ENCODE measurements around the gene CD24.
A peak's percentile ranks its signal among the peaks of the same experiment; 100 is the strongest.

Gene CD24

DNA sequence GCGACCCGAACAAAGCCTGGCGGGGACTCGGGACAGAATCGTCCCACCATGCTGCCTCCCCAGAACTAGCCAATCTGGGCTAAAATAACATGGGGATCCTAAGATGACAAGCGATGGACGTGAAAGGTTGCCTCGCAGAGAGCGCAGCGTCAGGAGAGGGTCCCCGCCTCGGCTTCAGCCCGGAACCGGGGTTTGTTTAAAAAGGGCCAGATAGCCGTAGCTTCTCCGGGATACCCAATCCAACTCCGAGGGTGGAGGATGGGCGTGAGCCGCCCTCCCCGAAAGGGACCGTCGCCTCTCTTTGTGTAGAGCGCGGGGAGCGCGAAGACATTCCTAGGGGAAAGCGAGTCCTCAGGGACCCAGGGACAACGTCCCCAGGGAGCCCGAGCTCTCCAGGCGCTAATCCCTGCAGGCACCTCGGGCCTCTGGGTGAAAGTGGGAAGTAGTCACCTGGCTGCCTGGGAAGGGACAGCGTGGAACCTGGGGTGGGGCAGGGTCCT lies 643 bp downstream of the CD24 start (continued):
- TF ChIP-seq IKZF3 (tag by site-specific recombination; IDR thresholded peaks at IDR 0.05) (peak; percentile 69; the same call in 1 of the 2 replicates), ZNF112 (tag by site-specific recombination; IDR thresholded peaks at IDR 0.05) (no peak), ZNF76 (tag by site-specific recombination; IDR thresholded peaks at IDR 0.05; ENCODE audit: borderline replicate concordance, low read depth) (0 out of 2 replicates have a peak, but pooled peaks have one; percentile 39), YY2 (tag by site-specific recombination; IDR thresholded peaks at IDR 0.05) (no peak), ZNF335 (tag by site-specific recombination; conservative IDR thresholded peaks at IDR 0.05) (peak; percentile 87), ZNF350 (tag by site-specific recombination; IDR thresholded peaks at IDR 0.05) (no peak), ZBTB20 (tag by site-specific recombination; IDR thresholded peaks at IDR 0.05) (peak; percentile 77), ZNF133 (tag by site-specific recombination; IDR thresholded peaks at IDR 0.05) (no peak), WT1 (tag by site-specific recombination; IDR thresholded peaks at IDR 0.05) (no peak), ZNF423 (tag by site-specific recombination; IDR thresholded peaks at IDR 0.05) (peak; percentile 92), ZNF544 (tag by site-specific recombination; IDR thresholded peaks at IDR 0.05) (no peak), ZNF837 (tag by site-specific recombination; IDR thresholded peaks at IDR 0.05) (no peak), ZIC2 (tag by site-specific recombination; IDR thresholded peaks at IDR 0.05) (peak; percentile 31)
- TF ChIP-seq, protein P1, sequence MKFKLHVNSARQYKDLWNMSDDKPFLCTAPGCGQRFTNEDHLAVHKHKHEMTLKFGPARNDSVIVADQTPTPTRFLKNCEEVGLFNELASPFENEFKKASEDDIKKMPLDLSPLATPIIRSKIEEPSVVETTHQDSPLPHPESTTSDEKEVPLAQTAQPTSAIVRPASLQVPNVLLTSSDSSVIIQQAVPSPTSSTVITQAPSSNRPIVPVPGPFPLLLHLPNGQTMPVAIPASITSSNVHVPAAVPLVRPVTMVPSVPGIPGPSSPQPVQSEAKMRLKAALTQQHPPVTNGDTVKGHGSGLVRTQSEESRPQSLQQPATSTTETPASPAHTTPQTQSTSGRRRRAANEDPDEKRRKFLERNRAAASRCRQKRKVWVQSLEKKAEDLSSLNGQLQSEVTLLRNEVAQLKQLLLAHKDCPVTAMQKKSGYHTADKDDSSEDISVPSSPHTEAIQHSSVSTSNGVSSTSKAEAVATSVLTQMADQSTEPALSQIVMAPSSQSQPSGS (tag by site-specific recombination; IDR thresholded peaks at IDR 0.05; ENCODE audit: low read depth), result no peak

DNA sequence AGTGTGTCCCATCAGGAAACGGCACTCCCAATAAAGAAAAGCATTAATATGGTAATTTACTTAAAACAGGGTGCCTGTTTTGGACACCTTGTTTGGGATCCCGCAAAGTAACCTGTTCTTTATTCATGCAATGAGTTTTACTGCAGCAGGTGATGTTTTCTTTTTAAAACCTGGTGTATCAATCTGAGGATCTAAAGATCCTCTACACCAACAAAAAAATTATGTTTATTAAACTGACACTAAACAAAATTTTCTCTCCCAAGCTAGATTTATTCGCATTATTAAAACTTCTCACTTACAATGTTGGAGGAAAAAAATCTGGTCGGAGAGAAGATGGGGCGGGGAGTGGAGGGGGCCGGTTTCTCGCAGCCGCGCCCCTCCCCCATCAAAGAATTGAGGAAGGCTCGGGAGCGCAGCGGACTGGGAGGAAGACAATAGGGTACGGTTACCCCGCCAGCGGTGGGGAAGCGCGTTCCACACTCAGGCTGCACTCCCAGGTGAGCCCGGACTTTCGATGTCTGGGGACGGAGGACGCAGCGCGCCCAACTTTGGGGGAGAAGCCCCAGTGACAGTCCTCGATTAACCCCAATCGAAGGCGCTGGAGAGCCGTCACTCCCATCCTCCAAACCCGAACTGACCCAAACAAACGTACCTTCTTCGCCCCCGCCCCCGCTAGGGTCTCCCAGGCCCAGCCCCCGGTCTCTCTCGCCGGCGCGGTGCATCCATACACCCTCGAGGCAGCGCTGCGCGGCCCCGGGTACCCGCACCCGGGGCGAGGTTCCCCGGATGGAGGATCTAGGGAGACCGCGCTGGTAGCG lies 1.3 kb downstream of the CD24 start:
- peak overlapping the region; percentile 64 for H3K4me3 ChIP-seq (ENCODE audit: low read depth, low read length)
- no peaks in the 10 kb centered on the region for H3K9me3 ChIP-seq (ENCODE audit: control insufficient read depth, insufficient read depth, low read depth, low read length)
- H3K36me3 ChIP-seq (ENCODE audit: control insufficient read depth in 2 of 2, insufficient read depth in 1 of 2, low read length in 2 of 2), result no peaks in the 10 kb centered on the region
- H3K27ac ChIP-seq (ENCODE audit: extremely low read depth, low read depth, low read length), result peak overlapping the region; percentile 35; the same call in 1 of the 2 replicates
- ChIA-PET CTCF (interaction anchor here (0.6 to 1.3 kb wide), 7 partner anchors 10 to 365 kb away, joined by 3 to 5 read pairs (median 3); no protein-coding TSS in a partner anchor), POLR2A (interaction anchor here (1.1 kb wide), 1 partner anchor 174 kb away, joined by 3 read pairs; no protein-coding TSS in a partner anchor)
- H3K4me1 ChIP-seq (ENCODE audit: control insufficient read depth, insufficient read depth, low read length), result no peaks in the 10 kb centered on the region
- TF ChIP-seq ZNF654 (tag by site-specific recombination; IDR thresholded peaks at IDR 0.05; ENCODE audit: low read depth), result no peak
- TF ChIP-seq, protein P2, sequence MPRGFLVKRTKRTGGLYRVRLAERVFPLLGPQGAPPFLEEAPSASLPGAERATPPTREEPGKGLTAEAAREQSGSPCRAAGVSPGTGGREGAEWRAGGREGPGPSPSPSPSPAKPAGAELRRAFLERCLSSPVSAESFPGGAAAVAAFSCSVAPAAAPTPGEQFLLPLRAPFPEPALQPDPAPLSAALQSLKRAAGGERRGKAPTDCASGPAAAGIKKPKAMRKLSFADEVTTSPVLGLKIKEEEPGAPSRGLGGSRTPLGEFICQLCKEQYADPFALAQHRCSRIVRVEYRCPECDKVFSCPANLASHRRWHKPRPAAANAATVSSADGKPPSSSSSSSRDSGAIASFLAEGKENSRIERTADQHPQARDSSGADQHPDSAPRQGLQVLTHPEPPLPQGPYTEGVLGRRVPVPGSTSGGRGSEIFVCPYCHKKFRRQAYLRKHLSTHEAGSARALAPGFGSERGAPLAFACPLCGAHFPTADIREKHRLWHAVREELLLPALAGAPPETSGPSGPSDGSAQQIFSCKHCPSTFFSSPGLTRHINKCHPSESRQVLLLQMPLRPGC (tag by site-specific recombination; IDR thresholded peaks at IDR 0.05), result no peak
- TF ChIP-seq ZNF341 (tag by site-specific recombination; IDR thresholded peaks at IDR 0.05; ENCODE audit: low read depth), result no peak
- TF ChIP-seq, protein P3, sequence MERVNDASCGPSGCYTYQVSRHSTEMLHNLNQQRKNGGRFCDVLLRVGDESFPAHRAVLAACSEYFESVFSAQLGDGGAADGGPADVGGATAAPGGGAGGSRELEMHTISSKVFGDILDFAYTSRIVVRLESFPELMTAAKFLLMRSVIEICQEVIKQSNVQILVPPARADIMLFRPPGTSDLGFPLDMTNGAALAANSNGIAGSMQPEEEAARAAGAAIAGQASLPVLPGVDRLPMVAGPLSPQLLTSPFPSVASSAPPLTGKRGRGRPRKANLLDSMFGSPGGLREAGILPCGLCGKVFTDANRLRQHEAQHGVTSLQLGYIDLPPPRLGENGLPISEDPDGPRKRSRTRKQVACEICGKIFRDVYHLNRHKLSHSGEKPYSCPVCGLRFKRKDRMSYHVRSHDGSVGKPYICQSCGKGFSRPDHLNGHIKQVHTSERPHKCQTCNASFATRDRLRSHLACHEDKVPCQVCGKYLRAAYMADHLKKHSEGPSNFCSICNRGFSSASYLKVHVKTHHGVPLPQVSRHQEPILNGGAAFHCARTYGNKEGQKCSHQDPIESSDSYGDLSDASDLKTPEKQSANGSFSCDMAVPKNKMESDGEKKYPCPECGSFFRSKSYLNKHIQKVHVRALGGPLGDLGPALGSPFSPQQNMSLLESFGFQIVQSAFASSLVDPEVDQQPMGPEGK (tag by site-specific recombination; IDR thresholded peaks at IDR 0.05), result peak; percentile 21; the same call in 1 of the 2 replicates
- TF ChIP-seq ZNF302 (tag by site-specific recombination; IDR thresholded peaks at IDR 0.05; ENCODE audit: low read depth), result no peak
- no peak for TF ChIP-seq ZNF248 (tag by site-specific recombination; IDR thresholded peaks at IDR 0.05)
- TF ChIP-seq ZNF561 (tag by site-specific recombination; IDR thresholded peaks at IDR 0.05; ENCODE audit: borderline replicate concordance), result no peak
- TF ChIP-seq, protein P4, sequence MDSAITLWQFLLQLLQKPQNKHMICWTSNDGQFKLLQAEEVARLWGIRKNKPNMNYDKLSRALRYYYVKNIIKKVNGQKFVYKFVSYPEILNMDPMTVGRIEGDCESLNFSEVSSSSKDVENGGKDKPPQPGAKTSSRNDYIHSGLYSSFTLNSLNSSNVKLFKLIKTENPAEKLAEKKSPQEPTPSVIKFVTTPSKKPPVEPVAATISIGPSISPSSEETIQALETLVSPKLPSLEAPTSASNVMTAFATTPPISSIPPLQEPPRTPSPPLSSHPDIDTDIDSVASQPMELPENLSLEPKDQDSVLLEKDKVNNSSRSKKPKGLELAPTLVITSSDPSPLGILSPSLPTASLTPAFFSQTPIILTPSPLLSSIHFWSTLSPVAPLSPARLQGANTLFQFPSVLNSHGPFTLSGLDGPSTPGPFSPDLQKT (IDR thresholded peaks at IDR 0.05; ENCODE audit: borderline replicate concordance, low read depth, low read length), result no peak
- no peak for TF ChIP-seq ZNF660 (tag by site-specific recombination; IDR thresholded peaks at IDR 0.05)
- no peak for TF ChIP-seq ZNF37A (tag by site-specific recombination; IDR thresholded peaks at IDR 0.05)
- TF ChIP-seq ZNF777 (tag by site-specific recombination; IDR thresholded peaks at IDR 0.05; ENCODE audit: borderline replicate concordance), result peak; percentile 24; the same call in 1 of the 2 replicates
- no peak for TF ChIP-seq ZBTB48 (tag by site-specific recombination; IDR thresholded peaks at IDR 0.05)

Data from HEK293 (cell line).